HG03575 (cell line): ENCODE data around the gene ATXN7L3.
"Not testable (repeated sequence)": the region's sequence is repeated elsewhere in the genome, so short reads cannot be mapped to it uniquely, and the experiment has no call there.

ENCODE experiments used
- ATAC-seq: cut with Tn5 transposase; IDR thresholded peaks from one replicate; pipeline ENCODE4 v1.9.1; 2021; ENCODE audit not compliant: unreplicated experiment, insufficient number of reproducible peaks, low FRiP score; ENCODE audit errors: extremely low read depth

Gene ATXN7L3

GRCh38 chr17:44149066-44149465 is 50.6 kb downstream of the ATXN7L3 start:
- not testable (repeated sequence) for ATAC-seq

DNA sequence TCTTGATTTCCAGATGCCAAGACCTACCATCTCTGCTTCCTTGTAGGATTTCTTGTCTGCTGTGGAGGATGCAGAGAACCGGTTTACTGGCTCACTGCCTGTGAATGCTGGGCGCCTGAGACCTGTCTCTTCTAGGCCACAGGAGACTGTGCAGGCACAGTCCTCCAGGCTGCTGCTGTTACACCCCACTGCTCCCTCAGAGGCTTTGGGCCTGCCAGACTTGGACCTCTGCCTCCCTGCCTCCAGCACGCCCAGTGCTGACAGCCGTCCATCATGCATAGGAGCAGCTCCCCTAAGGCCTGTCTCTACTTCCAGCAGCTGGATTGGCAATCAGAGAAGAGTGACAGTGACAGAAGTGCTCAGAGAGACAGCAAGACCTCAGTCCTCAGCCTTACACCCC is 51.9 kb downstream of the ATXN7L3 start:
- ATAC-seq: no peak

- ATAC-seq: no peak
Measured at GRCh38 chr17:44146375-44147346, 53.0 kb downstream of the ATXN7L3 start.

DNA sequence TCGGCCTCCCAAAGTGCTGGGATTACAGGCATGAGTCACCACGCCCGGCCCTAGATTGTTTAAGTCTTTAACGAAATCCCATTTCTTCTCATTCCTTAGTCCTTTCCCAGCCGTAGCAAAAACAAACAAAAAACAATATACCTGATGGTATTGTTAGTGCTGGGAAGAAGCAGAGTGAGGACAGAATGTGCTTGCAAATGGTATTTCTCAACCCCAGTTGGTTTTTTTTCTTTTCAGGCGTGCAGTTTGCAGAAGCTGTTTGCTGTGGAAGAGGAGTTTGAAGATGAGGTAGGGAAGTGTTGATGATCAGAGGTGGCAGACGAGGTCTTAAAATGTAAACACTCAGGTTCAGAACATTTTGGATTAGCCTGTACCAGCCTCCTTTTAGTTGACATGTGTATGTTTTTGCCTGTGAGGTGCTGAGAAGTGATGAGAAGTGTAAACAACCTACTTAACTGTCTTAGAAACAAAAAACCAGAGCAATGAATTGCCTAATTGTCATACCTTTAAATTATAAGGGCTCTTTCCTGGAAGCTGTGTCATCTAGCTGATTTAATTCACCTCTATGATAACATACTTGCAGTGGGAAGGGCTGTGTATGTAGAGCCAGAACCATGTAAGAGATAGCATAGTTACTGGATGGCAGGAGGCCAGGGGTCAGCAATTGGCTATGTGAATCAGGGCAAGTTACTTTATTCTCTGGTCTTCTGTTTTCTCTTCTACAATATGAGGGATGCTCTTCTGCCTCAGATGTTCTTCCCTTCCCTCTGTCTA is 54.5 kb downstream of the ATXN7L3 start:
- ATAC-seq: no peak

DNA sequence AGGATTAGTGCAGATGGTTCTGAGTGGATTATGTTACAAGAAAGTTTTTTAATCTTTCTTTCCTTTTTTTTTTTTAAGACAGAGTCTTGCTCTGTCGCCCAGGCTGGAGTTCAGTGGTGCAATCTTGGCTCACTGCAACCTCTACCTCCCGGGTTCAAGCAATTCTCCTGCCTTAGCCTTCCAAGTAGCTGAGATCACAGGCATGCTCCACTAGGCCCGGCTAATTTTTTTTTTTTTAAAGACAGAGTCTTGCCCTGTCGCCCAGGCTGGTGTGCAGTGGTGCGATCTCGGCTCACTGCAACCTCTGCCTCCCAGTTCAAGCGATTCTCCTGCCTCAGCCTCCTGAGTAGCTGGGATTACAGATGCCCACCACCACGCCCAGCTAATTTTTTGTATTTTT is 55.8 kb downstream of the ATXN7L3 start:
- not testable (repeated sequence) for ATAC-seq
